ENCODE data around the gene GPX3.

The GPX3 gene

GRCh38 chr5:151038412-151038745 lies 18.0 kb downstream of the GPX3 start:
- no peak overlapping the region for H3K27ac ChIP-seq (ENCODE audit: low read length)

GRCh38 chr5:151038801-151039238 lies 18.4 kb downstream of the GPX3 start:
- H3K36me3 ChIP-seq (ENCODE audit: control insufficient read depth, low read depth, low read length) = peaks cover 13% of the 10 kb centered on the region
- H3K4me1 ChIP-seq (ENCODE audit: control insufficient read depth, low read depth, low read length) = no peaks in the 10 kb centered on the region
- H3K9me3 ChIP-seq (ENCODE audit: control insufficient read depth, low read depth, low read length) = no peaks in the 10 kb centered on the region
- no peak overlapping the region for H3K27ac ChIP-seq (ENCODE audit: low read length)
- H3K4me3 ChIP-seq (ENCODE audit: low read length) = no peak overlapping the region
- H3K27me3 ChIP-seq (ENCODE audit: control insufficient read depth, insufficient read depth, low read length) = no peaks in the 10 kb centered on the region
- H3K9ac ChIP-seq (ENCODE audit: low read length) = no peak overlapping the region

More at GRCh38 chr5:151038412-151038745, 18.0 kb downstream of the GPX3 start:
- H3K27me3 ChIP-seq (ENCODE audit: control insufficient read depth, insufficient read depth, low read length) = no peaks in the 10 kb centered on the region
- H3K4me1 ChIP-seq (ENCODE audit: control insufficient read depth, low read depth, low read length) = no peaks in the 10 kb centered on the region
- H3K4me3 ChIP-seq (ENCODE audit: low read length) = no peak overlapping the region
- H3K9ac ChIP-seq (ENCODE audit: low read length) = no peak overlapping the region
- peaks cover 13% of the 10 kb centered on the region for H3K36me3 ChIP-seq (ENCODE audit: control insufficient read depth, low read depth, low read length)
- no peaks in the 10 kb centered on the region for H3K9me3 ChIP-seq (ENCODE audit: control insufficient read depth, low read depth, low read length)

GRCh38 chr5:151039665-151040064 lies 19.3 kb downstream of the GPX3 start:
- no peak overlapping the region for H3K4me3 ChIP-seq (ENCODE audit: low read length)
- H3K9me3 ChIP-seq (ENCODE audit: control insufficient read depth, low read depth, low read length) = no peaks in the 10 kb centered on the region
- H3K36me3 ChIP-seq (ENCODE audit: control insufficient read depth, low read depth, low read length) = peaks cover 10% of the 10 kb centered on the region
- no peaks in the 10 kb centered on the region for H3K27me3 ChIP-seq (ENCODE audit: control insufficient read depth, insufficient read depth, low read length)
- H3K4me1 ChIP-seq (ENCODE audit: control insufficient read depth, low read depth, low read length) = no peaks in the 10 kb centered on the region
- H3K27ac ChIP-seq (ENCODE audit: low read length) = no peak overlapping the region
- H3K9ac ChIP-seq (ENCODE audit: low read length) = no peak overlapping the region

- H3K27me3 ChIP-seq (ENCODE audit: control insufficient read depth, insufficient read depth, low read length) = no peaks in the 10 kb centered on the region
- no peak overlapping the region for H3K27ac ChIP-seq (ENCODE audit: low read length)
- no peak overlapping the region for H3K9ac ChIP-seq (ENCODE audit: low read length)
- no peaks in the 10 kb centered on the region for H3K4me1 ChIP-seq (ENCODE audit: control insufficient read depth, low read depth, low read length)
- peaks cover 9% of the 10 kb centered on the region for H3K36me3 ChIP-seq (ENCODE audit: control insufficient read depth, low read depth, low read length)
- no peak overlapping the region for H3K4me3 ChIP-seq (ENCODE audit: low read length)
- H3K9me3 ChIP-seq (ENCODE audit: control insufficient read depth, low read depth, low read length) = no peaks in the 10 kb centered on the region
Measured at GRCh38 chr5:151040211-151040747, 19.9 kb downstream of the GPX3 start.

GRCh38 chr5:151041577-151042268 lies 21.3 kb downstream of the GPX3 start:
- Histone ChIP-seq H3K27ac (ENCODE audit: low read length) (no peak overlapping the region), H3K4me1 (ENCODE audit: control insufficient read depth, low read depth, low read length) (no peaks in the 10 kb centered on the region), H3K4me3 (ENCODE audit: low read length) (no peak overlapping the region), H3K9me3 (ENCODE audit: control insufficient read depth, low read depth, low read length) (no peaks in the 10 kb centered on the region), H3K9ac (ENCODE audit: low read length) (no peak overlapping the region), H3K27me3 (ENCODE audit: control insufficient read depth, insufficient read depth, low read length) (no peaks in the 10 kb centered on the region), H3K36me3 (ENCODE audit: control insufficient read depth, low read depth, low read length) (peaks cover 2% of the 10 kb centered on the region)

- H3K9ac ChIP-seq (ENCODE audit: low read length) = no peak overlapping the region
- no peak overlapping the region for H3K4me3 ChIP-seq (ENCODE audit: low read length)
- H3K27ac ChIP-seq (ENCODE audit: low read length) = no peak overlapping the region
- H3K9me3 ChIP-seq (ENCODE audit: control insufficient read depth, low read depth, low read length) = no peaks in the 10 kb centered on the region
- no peaks in the 10 kb centered on the region for H3K27me3 ChIP-seq (ENCODE audit: control insufficient read depth, insufficient read depth, low read length)
- no peaks in the 10 kb centered on the region for H3K4me1 ChIP-seq (ENCODE audit: control insufficient read depth, low read depth, low read length)
- peaks cover 2% of the 10 kb centered on the region for H3K36me3 ChIP-seq (ENCODE audit: control insufficient read depth, low read depth, low read length)
Measured at GRCh38 chr5:151042453-151043093, 22.2 kb downstream of the GPX3 start.

GRCh38 chr5:151047814-151048425 lies 27.5 kb downstream of the GPX3 start:
- no peaks in the 10 kb centered on the region for H3K9me3 ChIP-seq (ENCODE audit: control insufficient read depth, low read depth, low read length)
- H3K4me3 ChIP-seq (ENCODE audit: low read length) = no peak overlapping the region
- H3K9ac ChIP-seq (ENCODE audit: low read length) = no peak overlapping the region
- H3K27me3 ChIP-seq (ENCODE audit: control insufficient read depth, insufficient read depth, low read length) = no peaks in the 10 kb centered on the region
- H3K36me3 ChIP-seq (ENCODE audit: control insufficient read depth, low read depth, low read length) = peaks cover 9% of the 10 kb centered on the region
- no peaks in the 10 kb centered on the region for H3K4me1 ChIP-seq (ENCODE audit: control insufficient read depth, low read depth, low read length)
- H3K27ac ChIP-seq (ENCODE audit: low read length) = no peak overlapping the region

- no peaks in the 10 kb centered on the region for H3K9me3 ChIP-seq (ENCODE audit: control insufficient read depth, low read depth, low read length)
- H3K9ac ChIP-seq (ENCODE audit: low read length) = no peak overlapping the region
- no peak overlapping the region for H3K27ac ChIP-seq (ENCODE audit: low read length)
- no peaks in the 10 kb centered on the region for H3K4me1 ChIP-seq (ENCODE audit: control insufficient read depth, low read depth, low read length)
- peaks cover 9% of the 10 kb centered on the region for H3K36me3 ChIP-seq (ENCODE audit: control insufficient read depth, low read depth, low read length)
- no peak overlapping the region for H3K4me3 ChIP-seq (ENCODE audit: low read length)
- no peaks in the 10 kb centered on the region for H3K27me3 ChIP-seq (ENCODE audit: control insufficient read depth, insufficient read depth, low read length)
Measured at GRCh38 chr5:151048526-151048925, 28.1 kb downstream of the GPX3 start.

- no peaks in the 10 kb centered on the region for H3K4me1 ChIP-seq (ENCODE audit: control insufficient read depth, low read depth, low read length)
- H3K27me3 ChIP-seq (ENCODE audit: control insufficient read depth, insufficient read depth, low read length) = no peaks in the 10 kb centered on the region
- no peak overlapping the region for H3K4me3 ChIP-seq (ENCODE audit: low read length)
- H3K27ac ChIP-seq (ENCODE audit: low read length) = no peak overlapping the region
- H3K36me3 ChIP-seq (ENCODE audit: control insufficient read depth, low read depth, low read length) = peaks cover 9% of the 10 kb centered on the region
- H3K9me3 ChIP-seq (ENCODE audit: control insufficient read depth, low read depth, low read length) = no peaks in the 10 kb centered on the region
- no peak overlapping the region for H3K9ac ChIP-seq (ENCODE audit: low read length)
Measured at GRCh38 chr5:151051066-151051930, 30.9 kb downstream of the GPX3 start.

- Histone ChIP-seq H3K4me3 (ENCODE audit: low read length) (no peak overlapping the region), H3K36me3 (ENCODE audit: control insufficient read depth, low read depth, low read length) (peaks cover 9% of the 10 kb centered on the region), H3K4me1 (ENCODE audit: control insufficient read depth, low read depth, low read length) (no peaks in the 10 kb centered on the region), H3K9ac (ENCODE audit: low read length) (no peak overlapping the region), H3K9me3 (ENCODE audit: control insufficient read depth, low read depth, low read length) (no peaks in the 10 kb centered on the region), H3K27ac (ENCODE audit: low read length) (no peak overlapping the region), H3K27me3 (ENCODE audit: control insufficient read depth, insufficient read depth, low read length) (no peaks in the 10 kb centered on the region)
Measured at GRCh38 chr5:151051931-151052608, 31.7 kb downstream of the GPX3 start.

GRCh38 chr5:151052836-151053235 lies 32.4 kb downstream of the GPX3 start:
- Histone ChIP-seq H3K27ac (ENCODE audit: low read length) (no peak overlapping the region), H3K36me3 (ENCODE audit: control insufficient read depth, low read depth, low read length) (peaks cover 9% of the 10 kb centered on the region), H3K9ac (ENCODE audit: low read length) (no peak overlapping the region), H3K9me3 (ENCODE audit: control insufficient read depth, low read depth, low read length) (no peaks in the 10 kb centered on the region), H3K27me3 (ENCODE audit: control insufficient read depth, insufficient read depth, low read length) (no peaks in the 10 kb centered on the region), H3K4me3 (ENCODE audit: low read length) (no peak overlapping the region), H3K4me1 (ENCODE audit: control insufficient read depth, low read depth, low read length) (no peaks in the 10 kb centered on the region)

All from iPS-18a (cell line).